WI38 (cell line): ENCODE results near the gene PHYKPL.

ENCODE experiments used
- H3K4me3 ChIP-seq: 2 replicates; pipeline ENCODE4 v1.5.1; 2011; ENCODE audit warnings: low read depth, mild to moderate bottlenecking, control low read depth, low read length
- CTCF ChIP-seq: IDR thresholded peaks from 2 replicates; pipeline ENCODE4 v1.5.1; 2012; ENCODE audit warnings: low read depth, mild to moderate bottlenecking, control low read depth, low read length

Gene PHYKPL

GRCh38 chr5:178186427-178186826 lies 46.2 kb downstream of the PHYKPL start:
- H3K4me3 ChIP-seq: no peak overlapping the region
- TF ChIP-seq CTCF: no peak

- TF ChIP-seq CTCF: no peak
- H3K4me3 ChIP-seq: no peak overlapping the region
Observed at GRCh38 chr5:178182158-178182876, 50.3 kb downstream of the PHYKPL start.

- H3K4me3 ChIP-seq: no peak overlapping the region
- no peak for TF ChIP-seq CTCF
Observed at GRCh38 chr5:178180141-178180863, 52.3 kb downstream of the PHYKPL start.

DNA sequence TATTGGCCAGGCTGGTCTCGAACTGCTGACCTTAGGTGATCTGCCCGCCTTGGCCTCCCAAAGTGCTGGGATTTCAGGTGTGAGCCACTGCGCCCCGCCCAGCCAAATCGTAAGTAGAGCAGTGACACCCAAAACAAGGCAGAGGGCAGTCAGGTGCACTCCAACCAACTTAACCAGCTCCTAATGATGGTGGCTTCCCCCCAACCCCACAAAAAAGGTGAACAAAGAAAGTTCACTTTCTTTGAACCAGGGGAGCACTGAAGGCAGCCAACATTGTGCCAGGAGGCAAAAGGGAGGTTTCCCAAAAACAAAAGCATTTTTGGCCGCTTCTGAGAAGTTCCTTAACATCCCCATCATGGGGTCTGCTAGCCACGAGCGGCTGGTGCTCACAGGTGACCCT lies 55.0 kb downstream of the PHYKPL start:
- no peak for TF ChIP-seq CTCF
- no peak overlapping the region for H3K4me3 ChIP-seq

GRCh38 chr5:178176791-178177190 lies 55.8 kb downstream of the PHYKPL start:
- TF ChIP-seq CTCF: no peak
- H3K4me3 ChIP-seq: no peak overlapping the region

DNA sequence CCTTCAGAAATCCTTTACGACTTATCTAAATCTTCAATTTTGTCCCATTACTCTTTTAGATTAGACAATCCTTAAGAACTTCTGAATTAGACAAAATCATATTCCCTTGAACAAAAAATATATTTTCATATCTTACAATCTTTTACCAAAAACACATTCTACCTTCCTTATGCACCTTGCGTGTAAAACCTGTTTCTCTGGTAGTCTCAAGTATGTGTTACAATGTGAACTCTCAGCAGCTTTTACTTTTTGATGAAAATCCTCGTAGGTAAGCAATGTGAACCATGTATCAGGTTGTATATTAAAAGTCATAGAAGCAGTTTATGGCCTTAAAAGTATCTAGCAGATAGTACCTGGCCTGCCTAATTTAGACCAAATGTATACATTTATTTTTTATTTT lies 58.1 kb downstream of the PHYKPL start:
- no peak overlapping the region for H3K4me3 ChIP-seq
- TF ChIP-seq CTCF: no peak

DNA sequence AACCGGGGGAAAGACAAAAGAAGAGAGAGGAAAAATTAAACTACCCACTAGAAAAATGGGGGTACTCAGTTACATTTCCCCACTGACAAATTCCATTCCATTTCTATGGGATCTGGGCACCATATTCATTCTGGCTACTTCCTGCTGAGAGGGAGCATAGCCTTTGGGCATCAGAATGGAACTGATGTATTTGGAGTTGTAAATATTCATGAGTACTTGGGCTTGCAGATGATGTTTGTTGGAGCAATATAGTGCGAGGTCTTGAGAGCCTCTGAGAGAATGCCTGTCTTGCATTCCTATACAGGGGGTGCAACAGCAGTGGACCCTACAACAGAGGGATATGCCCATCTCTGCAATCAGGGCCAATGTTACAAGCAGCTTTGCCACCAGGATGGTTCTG lies 62.1 kb downstream of the PHYKPL start:
- no peak overlapping the region for H3K4me3 ChIP-seq
- no peak for TF ChIP-seq CTCF
